Measurements from ENCODE around the gene RAB4B.
"Not testable (repeated sequence)": the region's sequence is repeated elsewhere in the genome, so short reads cannot be mapped to it uniquely, and the experiment has no call there.

- TF ChIP-seq CTCF, EP300, POLR2AphosphoS5, POLR2A (IDR thresholded peaks at IDR 0.05): not testable (repeated sequence)
Observed at GRCh38 chr19:40822704-40823553, 44.9 kb downstream of the RAB4B start.
